ENCODE data around the gene AUTS2.

DNA sequence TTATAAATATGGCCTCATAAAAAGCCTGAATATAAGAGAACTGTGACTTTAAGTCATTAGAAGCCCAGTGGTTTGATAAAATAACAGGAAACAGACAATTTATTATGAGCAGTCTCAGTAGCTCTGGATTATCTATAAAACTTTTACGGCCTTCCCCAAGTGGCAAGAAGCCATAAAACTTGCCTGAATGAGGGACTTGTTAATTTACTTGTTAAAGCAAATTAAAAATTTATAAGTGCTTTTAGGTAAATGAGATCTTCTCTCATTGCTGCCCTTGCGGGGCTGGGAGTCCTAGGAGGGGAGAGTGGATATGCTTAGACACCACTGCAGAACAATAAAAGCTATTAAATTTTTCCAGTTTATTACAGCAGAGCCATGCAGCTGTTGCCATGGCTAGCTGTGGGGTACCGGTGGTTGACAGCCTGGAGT lies 499.9 kb downstream of the AUTS2 start:
- TF ChIP-seq, protein P1, sequence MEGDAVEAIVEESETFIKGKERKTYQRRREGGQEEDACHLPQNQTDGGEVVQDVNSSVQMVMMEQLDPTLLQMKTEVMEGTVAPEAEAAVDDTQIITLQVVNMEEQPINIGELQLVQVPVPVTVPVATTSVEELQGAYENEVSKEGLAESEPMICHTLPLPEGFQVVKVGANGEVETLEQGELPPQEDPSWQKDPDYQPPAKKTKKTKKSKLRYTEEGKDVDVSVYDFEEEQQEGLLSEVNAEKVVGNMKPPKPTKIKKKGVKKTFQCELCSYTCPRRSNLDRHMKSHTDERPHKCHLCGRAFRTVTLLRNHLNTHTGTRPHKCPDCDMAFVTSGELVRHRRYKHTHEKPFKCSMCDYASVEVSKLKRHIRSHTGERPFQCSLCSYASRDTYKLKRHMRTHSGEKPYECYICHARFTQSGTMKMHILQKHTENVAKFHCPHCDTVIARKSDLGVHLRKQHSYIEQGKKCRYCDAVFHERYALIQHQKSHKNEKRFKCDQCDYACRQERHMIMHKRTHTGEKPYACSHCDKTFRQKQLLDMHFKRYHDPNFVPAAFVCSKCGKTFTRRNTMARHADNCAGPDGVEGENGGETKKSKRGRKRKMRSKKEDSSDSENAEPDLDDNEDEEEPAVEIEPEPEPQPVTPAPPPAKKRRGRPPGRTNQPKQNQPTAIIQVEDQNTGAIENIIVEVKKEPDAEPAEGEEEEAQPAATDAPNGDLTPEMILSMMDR (IDR thresholded peaks at IDR 0.05; ENCODE audit: insufficient read depth, low read length), result no peak
- TF ChIP-seq, protein P2, sequence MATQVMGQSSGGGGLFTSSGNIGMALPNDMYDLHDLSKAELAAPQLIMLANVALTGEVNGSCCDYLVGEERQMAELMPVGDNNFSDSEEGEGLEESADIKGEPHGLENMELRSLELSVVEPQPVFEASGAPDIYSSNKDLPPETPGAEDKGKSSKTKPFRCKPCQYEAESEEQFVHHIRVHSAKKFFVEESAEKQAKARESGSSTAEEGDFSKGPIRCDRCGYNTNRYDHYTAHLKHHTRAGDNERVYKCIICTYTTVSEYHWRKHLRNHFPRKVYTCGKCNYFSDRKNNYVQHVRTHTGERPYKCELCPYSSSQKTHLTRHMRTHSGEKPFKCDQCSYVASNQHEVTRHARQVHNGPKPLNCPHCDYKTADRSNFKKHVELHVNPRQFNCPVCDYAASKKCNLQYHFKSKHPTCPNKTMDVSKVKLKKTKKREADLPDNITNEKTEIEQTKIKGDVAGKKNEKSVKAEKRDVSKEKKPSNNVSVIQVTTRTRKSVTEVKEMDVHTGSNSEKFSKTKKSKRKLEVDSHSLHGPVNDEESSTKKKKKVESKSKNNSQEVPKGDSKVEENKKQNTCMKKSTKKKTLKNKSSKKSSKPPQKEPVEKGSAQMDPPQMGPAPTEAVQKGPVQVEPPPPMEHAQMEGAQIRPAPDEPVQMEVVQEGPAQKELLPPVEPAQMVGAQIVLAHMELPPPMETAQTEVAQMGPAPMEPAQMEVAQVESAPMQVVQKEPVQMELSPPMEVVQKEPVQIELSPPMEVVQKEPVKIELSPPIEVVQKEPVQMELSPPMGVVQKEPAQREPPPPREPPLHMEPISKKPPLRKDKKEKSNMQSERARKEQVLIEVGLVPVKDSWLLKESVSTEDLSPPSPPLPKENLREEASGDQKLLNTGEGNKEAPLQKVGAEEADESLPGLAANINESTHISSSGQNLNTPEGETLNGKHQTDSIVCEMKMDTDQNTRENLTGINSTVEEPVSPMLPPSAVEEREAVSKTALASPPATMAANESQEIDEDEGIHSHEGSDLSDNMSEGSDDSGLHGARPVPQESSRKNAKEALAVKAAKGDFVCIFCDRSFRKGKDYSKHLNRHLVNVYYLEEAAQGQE (IDR thresholded peaks at IDR 0.05; ENCODE audit: insufficient replicate concordance, low read depth), result no peak
- TF ChIP-seq GABPA (IDR thresholded peaks at IDR 0.05; ENCODE audit: low read depth) (no peak), POLR2AphosphoS5 (IDR thresholded peaks at IDR 0.05; ENCODE audit: low read depth) (no peak), SPI1 (IDR thresholded peaks at IDR 0.05; ENCODE audit: borderline replicate concordance, low read depth) (no peak)

Measured in HL-60 (cell line).